GM12873 (cell line): Measurements from ENCODE around the gene CNTNAP5.

Source experiments
- CTCF ChIP-seq: IDR thresholded peaks from 2 replicates; pipeline ENCODE4 v1.5.1; 2012; ENCODE audit warnings: low read depth, mild to moderate bottlenecking, moderate library complexity, low read length, control low read depth; ENCODE audit not compliant: insufficient read depth; ENCODE audit errors: missing control alignments

CNTNAP5 gene

GRCh38 chr2:124961132-124961531 lies 936.0 kb downstream of the CNTNAP5 start:
- no peak for TF ChIP-seq CTCF
